ENCODE results near the gene RTP4.

DNA sequence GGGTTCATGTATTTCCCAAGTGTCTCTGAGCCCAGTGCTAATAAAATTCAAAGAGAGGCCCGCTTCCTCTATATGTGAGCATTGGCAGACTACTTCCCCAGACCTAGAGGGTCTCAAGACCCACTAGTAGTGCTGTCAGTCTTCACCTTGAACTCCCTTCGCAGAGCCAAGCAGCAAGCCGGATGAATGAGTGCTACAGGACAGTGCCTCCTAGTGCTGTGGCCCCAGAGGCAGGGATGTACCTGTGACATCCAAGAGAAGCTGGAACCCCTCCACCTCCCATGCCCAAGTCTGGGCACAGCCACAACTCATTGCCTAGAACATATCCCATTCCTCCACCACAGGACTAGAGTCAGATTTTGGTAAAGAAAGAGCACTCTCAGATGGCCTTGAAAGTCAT is 39.5 kb upstream of the RTP4 start:
- TF ChIP-seq SP2 (IDR thresholded peaks at IDR 0.05; ENCODE audit: low read length): no peak
- TF ChIP-seq POLR2AphosphoS5 (IDR thresholded peaks at IDR 0.05; ENCODE audit: low read depth, low read length): no peak
- TF ChIP-seq CTCF (IDR thresholded peaks at IDR 0.05; ENCODE audit: control extremely low read depth in 1 of 3, insufficient read depth in 1 of 3, low read depth in 1 of 3, low read length in 3 of 3): peak; percentile 4 to 46 (median 18)
- TF ChIP-seq ZNF274 (IDR thresholded peaks at IDR 0.05; ENCODE audit: borderline replicate concordance, extremely low read depth, low read length): no peak
